Measurements from ENCODE around the gene NDUFS7. TPM values are rescaled to one million over a fixed set of nuclear protein-coding genes. Genes with fewer than 3 reads are reported as not detected.
A peak's percentile ranks its signal among the peaks of the same experiment; 100 is the strongest.

NDUFS7 gene
- total RNA-seq, 1 experiment from 2014 or later = 83.9 TPM

DNA sequence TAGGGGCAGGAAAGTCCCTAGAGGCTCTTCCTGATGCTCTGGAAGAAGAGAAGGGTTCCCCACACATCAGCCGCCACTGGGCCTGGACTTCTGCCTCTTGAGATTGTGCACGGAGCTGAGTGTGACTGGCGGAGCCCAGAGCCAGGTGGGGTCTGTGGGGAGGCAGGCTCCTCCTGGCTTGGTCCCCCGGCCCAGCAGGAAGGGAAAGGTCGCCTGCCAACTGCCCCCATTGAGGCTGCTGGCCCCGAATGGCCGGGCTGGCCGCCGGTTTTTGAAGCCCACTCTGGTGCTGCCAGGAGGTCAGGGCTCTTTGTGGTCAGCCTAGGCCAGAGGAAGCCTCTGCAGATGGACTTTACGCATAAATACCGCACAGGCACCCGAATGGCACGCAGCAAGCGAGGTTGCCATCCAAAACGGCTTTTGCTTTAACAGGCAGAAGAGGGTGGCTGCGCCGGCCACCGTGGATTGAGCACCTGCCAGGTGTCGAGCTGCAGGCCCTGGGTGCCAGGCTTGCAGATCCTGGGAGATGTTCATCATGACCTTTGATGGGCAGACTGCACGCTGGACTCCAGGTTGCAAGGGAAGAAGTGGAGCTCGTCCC is 28.7 kb downstream of the NDUFS7 start:
- peaks cover 0 to 2% of the 10 kb centered on the region in 2 experiments; a peak in 1 of 5 replicates for H3K9me3 Mint-ChIP-seq
- no peaks in the 10 kb centered on the region for H3K27me3 Mint-ChIP-seq (ENCODE audit: low read depth)
- no peak overlapping the region for H4K8ac ChIP-seq (replicated peaks; ENCODE audit: insufficient read length, low read depth, low read length)
- H3K9me3 ChIP-seq (ENCODE audit: control insufficient read depth, low read depth, low read length) = no peaks in the 10 kb centered on the region
- peaks cover 6% of the 10 kb centered on the region for H3K23me2 ChIP-seq (ENCODE audit: insufficient read length, low read depth, low read length, poor library complexity, severe bottlenecking)
- no peak for DNase-seq
- no peak overlapping the region for H2AFZ ChIP-seq (ENCODE audit: low read length)
- no peak overlapping the region for H3K14ac ChIP-seq (ENCODE audit: insufficient read depth, low read length)
- H3K4me2 ChIP-seq (ENCODE audit: insufficient read depth, insufficient read length, low read length) = no peak overlapping the region
- no peak overlapping the region for H3K56ac ChIP-seq (ENCODE audit: insufficient read length, low read depth, low read length)
- no peak overlapping the region for H3K18ac ChIP-seq (ENCODE audit: insufficient read length, low read depth, low read length)
- peaks cover 57 to 61% of the 10 kb centered on the region in 2 experiments for H3K4me1 Mint-ChIP-seq
- no peak overlapping the region for H2BK12ac ChIP-seq (ENCODE audit: insufficient read length, low read depth, low read length)
- H3K4me3 Mint-ChIP-seq = no peak overlapping the region; a peak in 1 of 5 replicates
- H3K27ac Mint-ChIP-seq = peak overlapping the region in 2 of 3 experiments; percentile 64 to 70; a peak in 2 of 7 replicates
- H2BK20ac ChIP-seq (ENCODE audit: low read depth, low read length, poor library complexity, severe bottlenecking) = no peak overlapping the region
- H4K20me1 ChIP-seq (ENCODE audit: control insufficient read depth, insufficient read depth, insufficient read length) = no peaks in the 10 kb centered on the region
- no peaks in the 10 kb centered on the region for H3K27me3 ChIP-seq (ENCODE audit: insufficient read depth, low read length)
- H3K4ac ChIP-seq (ENCODE audit: low read depth, low read length) = no peak overlapping the region
- no peak overlapping the region for H3K9ac ChIP-seq (ENCODE audit: extremely low read depth, insufficient read length, low read length)
- TF ChIP-seq, protein P1, sequence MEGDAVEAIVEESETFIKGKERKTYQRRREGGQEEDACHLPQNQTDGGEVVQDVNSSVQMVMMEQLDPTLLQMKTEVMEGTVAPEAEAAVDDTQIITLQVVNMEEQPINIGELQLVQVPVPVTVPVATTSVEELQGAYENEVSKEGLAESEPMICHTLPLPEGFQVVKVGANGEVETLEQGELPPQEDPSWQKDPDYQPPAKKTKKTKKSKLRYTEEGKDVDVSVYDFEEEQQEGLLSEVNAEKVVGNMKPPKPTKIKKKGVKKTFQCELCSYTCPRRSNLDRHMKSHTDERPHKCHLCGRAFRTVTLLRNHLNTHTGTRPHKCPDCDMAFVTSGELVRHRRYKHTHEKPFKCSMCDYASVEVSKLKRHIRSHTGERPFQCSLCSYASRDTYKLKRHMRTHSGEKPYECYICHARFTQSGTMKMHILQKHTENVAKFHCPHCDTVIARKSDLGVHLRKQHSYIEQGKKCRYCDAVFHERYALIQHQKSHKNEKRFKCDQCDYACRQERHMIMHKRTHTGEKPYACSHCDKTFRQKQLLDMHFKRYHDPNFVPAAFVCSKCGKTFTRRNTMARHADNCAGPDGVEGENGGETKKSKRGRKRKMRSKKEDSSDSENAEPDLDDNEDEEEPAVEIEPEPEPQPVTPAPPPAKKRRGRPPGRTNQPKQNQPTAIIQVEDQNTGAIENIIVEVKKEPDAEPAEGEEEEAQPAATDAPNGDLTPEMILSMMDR (conservative IDR thresholded peaks at IDR 0.05) = no peak
- H2AK5ac ChIP-seq (ENCODE audit: insufficient read length, low read length) = no peak overlapping the region
- H3K27ac ChIP-seq (ENCODE audit: insufficient read length, low read depth, low read length) = no peak overlapping the region
- no peak overlapping the region for H2BK15ac ChIP-seq (ENCODE audit: low read depth, low read length)
- peaks cover 4% of the 10 kb centered on the region for H3K79me1 ChIP-seq (ENCODE audit: insufficient read depth, low read depth, low read length, poor library complexity, severe bottlenecking)
- H3K36me3 Mint-ChIP-seq (ENCODE audit: insufficient read depth in 1 of 3, low read depth in 3 of 3) = peaks cover 20 to 55% (median 38%) of the 10 kb centered on the region in 3 experiments
- WGBS (ENCODE audit: extremely low coverage, insufficient read length, low lambda C conversion rate) = no CpG with 5 or more reads among the region's 21 CpGs
- H4K5ac ChIP-seq (ENCODE audit: insufficient read length, low read depth, low read length) = no peak overlapping the region
- no peak overlapping the region for H2BK5ac ChIP-seq (ENCODE audit: insufficient read length, low read length)
- no peak overlapping the region for H3T11ph ChIP-seq (ENCODE audit: low read length)
- no peak overlapping the region for H2BK120ac ChIP-seq (ENCODE audit: low read depth, low read length, poor library complexity, severe bottlenecking)
- no peaks in the 10 kb centered on the region; the same call in 1 of the 2 replicates for H3K4me1 ChIP-seq (ENCODE audit: insufficient read depth, low read length)
- H3K79me2 ChIP-seq (ENCODE audit: insufficient read depth, low read length) = peaks cover 78% of the 10 kb centered on the region
- no peak overlapping the region for H4K91ac ChIP-seq (ENCODE audit: insufficient read length, low read depth, low read length)
- no peak overlapping the region for H3K23ac ChIP-seq (ENCODE audit: insufficient read length, low read depth, low read length)
